ENCODE results near the gene TMEM43. TPM values are rescaled to one million over a fixed set of nuclear protein-coding genes. Genes with fewer than 3 reads are reported as not detected.

The TMEM43 gene
- total RNA-seq, 1 experiment from 2014 or later = 36.7 TPM

GRCh38 chr3:14126017-14126886, 1.4 kb downstream of the TMEM43 start:
- no peaks in the 10 kb centered on the region for H3K4me1 ChIP-seq (ENCODE audit: insufficient read depth, low read length)

More at GRCh38 chr3:14126017-14126886, 1.4 kb downstream of the TMEM43 start:
- no peak for TF ChIP-seq CTCF (conservative IDR thresholded peaks at IDR 0.05)
- Histone ChIP-seq H3K27ac (ENCODE audit: insufficient read length, low read depth, low read length) (no peak overlapping the region), H2BK5ac (ENCODE audit: insufficient read length, low read length) (no peak overlapping the region), H4K91ac (ENCODE audit: insufficient read length, low read depth, low read length) (no peak overlapping the region), H2BK20ac (ENCODE audit: low read depth, low read length, poor library complexity, severe bottlenecking) (no peak overlapping the region), H3K23me2 (ENCODE audit: insufficient read length, low read depth, low read length, poor library complexity, severe bottlenecking) (peaks cover 14% of the 10 kb centered on the region), H3K9me3 (ENCODE audit: control insufficient read depth, low read depth, low read length) (no peaks in the 10 kb centered on the region), H3K79me1 (ENCODE audit: insufficient read depth, low read depth, low read length, poor library complexity, severe bottlenecking) (peaks cover 9% of the 10 kb centered on the region), H4K20me1 (ENCODE audit: control insufficient read depth, insufficient read depth, insufficient read length) (no peaks in the 10 kb centered on the region), H3K4ac (ENCODE audit: low read depth, low read length) (no peak overlapping the region), H3K79me2 (ENCODE audit: insufficient read depth, low read length) (peaks cover 3% of the 10 kb centered on the region; the same call in 1 of the 2 replicates), H3K23ac (ENCODE audit: insufficient read length, low read depth, low read length) (no peak overlapping the region), H3K27me3 (ENCODE audit: insufficient read depth, low read length) (no peaks in the 10 kb centered on the region), H2BK15ac (ENCODE audit: low read depth, low read length) (no peak overlapping the region), H2AK5ac (ENCODE audit: insufficient read length, low read length) (no peak overlapping the region), H4K5ac (ENCODE audit: insufficient read length, low read depth, low read length) (no peak overlapping the region), H2BK12ac (ENCODE audit: insufficient read length, low read depth, low read length) (no peak overlapping the region), H4K8ac (replicated peaks; ENCODE audit: insufficient read length, low read depth, low read length) (no peak overlapping the region), H2AFZ (ENCODE audit: low read length) (no peak overlapping the region), H3T11ph (ENCODE audit: low read length) (no peak overlapping the region), H3K9ac (ENCODE audit: extremely low read depth, insufficient read length, low read length) (peak overlapping the region; percentile 14), H3K14ac (ENCODE audit: insufficient read depth, low read length) (no peak overlapping the region; the same call in 1 of the 2 replicates), H2BK120ac (ENCODE audit: low read depth, low read length, poor library complexity, severe bottlenecking) (no peak overlapping the region), H3K18ac (ENCODE audit: insufficient read length, low read depth, low read length) (no peak overlapping the region), H3K4me2 (ENCODE audit: insufficient read depth, insufficient read length, low read length) (peak overlapping the region; percentile 76), H3K56ac (ENCODE audit: insufficient read length, low read depth, low read length) (no peak overlapping the region)
- Mint-ChIP-seq H3K9me3 (peaks cover 0 to under 1% of the 10 kb centered on the region in 2 experiments; a peak in 3 of 5 replicates), H3K36me3 (ENCODE audit: insufficient read depth in 1 of 3, low read depth in 3 of 3) (peaks cover 29 to 43% (median 38%) of the 10 kb centered on the region in 3 experiments), H3K27me3 (ENCODE audit: low read depth) (no peaks in the 10 kb centered on the region), H3K4me3 (peak overlapping the region; percentile 99 to 100), H3K27ac (peak overlapping the region; percentile 69 to 99 (median 75); a peak in 3 of 7 replicates), H3K4me1 (peaks cover 34 to 35% of the 10 kb centered on the region in 2 experiments)
- no CpG with 5 or more reads among the region's 11 CpGs for WGBS (ENCODE audit: extremely low coverage, insufficient read length, low lambda C conversion rate)
- no peak for DNase-seq
